GM18870 (cell line): ENCODE results near the gene SNX22.

Source experiments
- ATAC-seq: cut with Tn5 transposase; IDR thresholded peaks from one replicate; pipeline ENCODE4 v1.9.1; 2021; ENCODE audit warnings: moderate library complexity; ENCODE audit not compliant: unreplicated experiment

SNX22 gene

DNA sequence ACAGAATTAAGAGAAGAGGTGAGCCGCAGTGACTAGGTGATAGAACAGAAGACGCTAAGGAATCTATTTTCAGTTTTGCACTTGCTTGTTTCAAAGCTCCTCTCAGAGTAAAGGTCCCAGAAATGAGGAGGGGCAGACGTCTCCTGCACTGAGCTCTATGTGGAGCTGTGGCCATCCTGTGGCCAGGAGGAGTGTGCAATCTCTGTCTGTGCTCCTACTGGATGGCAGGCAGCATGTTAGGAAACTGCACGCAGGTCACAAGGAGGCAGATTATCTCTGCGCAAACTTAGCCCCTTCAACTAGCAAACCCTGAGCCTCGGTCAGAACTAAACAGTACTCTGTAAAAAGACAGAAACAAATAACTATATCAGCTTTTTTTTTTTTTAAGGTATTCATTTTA, 42.4 kb downstream of the SNX22 start:
- ATAC-seq = no peak

DNA sequence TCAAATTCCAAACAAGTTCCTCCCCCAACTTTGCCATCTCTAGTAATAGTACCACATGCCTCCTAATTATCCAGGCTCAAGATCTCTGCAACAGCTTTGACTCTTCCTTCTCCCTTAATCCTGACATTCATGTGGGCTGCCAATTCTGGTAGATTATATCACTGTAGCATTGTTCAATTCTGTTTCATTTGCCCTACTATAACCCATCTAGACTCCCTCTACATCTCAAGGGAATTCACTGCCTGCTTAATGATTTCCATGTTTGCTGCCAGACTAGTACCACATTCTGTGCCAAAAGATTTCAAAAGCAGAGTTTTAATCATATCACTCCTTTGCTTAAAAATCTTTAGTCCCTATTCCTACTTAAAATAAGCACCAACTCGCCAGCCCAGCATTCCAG, 45.9 kb downstream of the SNX22 start:
- ATAC-seq = no peak

DNA sequence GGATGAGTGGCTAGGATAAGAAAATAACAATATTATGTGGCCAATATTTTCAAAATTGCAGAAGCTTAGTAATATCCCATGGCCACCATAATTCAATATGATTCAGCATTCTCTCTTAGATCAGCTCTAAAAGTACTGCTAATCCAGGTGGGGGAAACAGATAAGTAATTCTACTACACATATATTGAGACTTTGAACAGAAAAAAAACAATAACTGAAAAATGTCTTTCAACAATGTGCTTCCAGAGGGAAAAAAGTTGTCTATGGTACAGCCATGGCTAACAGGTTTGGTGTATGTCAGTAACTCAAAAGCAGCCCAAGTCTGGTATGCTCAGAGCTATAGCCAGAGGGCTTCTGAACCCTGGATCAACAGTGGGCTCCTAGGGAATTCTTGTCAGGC, 53.7 kb downstream of the SNX22 start:
- no peak for ATAC-seq
